HG03558 (cell line): ENCODE results near the gene ADORA3.
"Not testable (repeated sequence)": the region's sequence is repeated elsewhere in the genome, so short reads cannot be mapped to it uniquely, and the experiment has no call there.

Experiments
- ATAC-seq: cut with Tn5 transposase; IDR thresholded peaks from one replicate; pipeline ENCODE4 v1.9.1; 2021; ENCODE audit warnings: moderate number of reproducible peaks; ENCODE audit not compliant: unreplicated experiment; ENCODE audit errors: extremely low read depth

Gene ADORA3

GRCh38 chr1:111503585-111504060, at the start of gene ADORA3, which contains the start of gene TMIGD3:
TSS of gene ADORA3 (minus strand) at chr1:111503633. CDS start at chr1:111503354, 279 bp downstream.
TSS of gene TMIGD3 (minus strand) at chr1:111503633. CDS start at chr1:111503354, 279 bp downstream.
- no peak for ATAC-seq

GRCh38 chr1:111553196-111553595, 49.8 kb upstream of the ADORA3 start:
- no peak for ATAC-seq

- no peak for ATAC-seq
Measured at GRCh38 chr1:111552587-111552986, 49.2 kb upstream of the ADORA3 start.

GRCh38 chr1:111551623-111552411, 48.4 kb upstream of the ADORA3 start:
- no peak for ATAC-seq

- not testable (repeated sequence) for ATAC-seq
Measured at GRCh38 chr1:111547786-111548185, 44.4 kb upstream of the ADORA3 start.

GRCh38 chr1:111542187-111542586, 38.8 kb upstream of the ADORA3 start:
- no peak for ATAC-seq

- ATAC-seq, result no peak
Measured at GRCh38 chr1:111541721-111542120, 38.3 kb upstream of the ADORA3 start.

GRCh38 chr1:111540928-111541327, 37.5 kb upstream of the ADORA3 start:
- ATAC-seq, result no peak

- no peak for ATAC-seq
Measured at GRCh38 chr1:111538343-111539025, 35.1 kb upstream of the ADORA3 start.

- ATAC-seq, result no peak
Measured at GRCh38 chr1:111535256-111536191, 32.1 kb upstream of the ADORA3 start.

GRCh38 chr1:111520053-111520452, 16.6 kb upstream of the ADORA3 start:
- ATAC-seq, result no peak

GRCh38 chr1:111517469-111518225, 14.2 kb upstream of the ADORA3 start:
- no peak for ATAC-seq

- no peak for ATAC-seq
Measured at GRCh38 chr1:111516005-111516535, 12.6 kb upstream of the ADORA3 start.

- ATAC-seq, result no peak
Measured at GRCh38 chr1:111515291-111516004, 12.0 kb upstream of the ADORA3 start.

GRCh38 chr1:111513410-111514020, 10.1 kb upstream of the ADORA3 start:
- no peak for ATAC-seq

- ATAC-seq, result no peak
Measured at GRCh38 chr1:111512931-111513330, 9.5 kb upstream of the ADORA3 start.

GRCh38 chr1:111512132-111512889, 8.9 kb upstream of the ADORA3 start:
- ATAC-seq, result no peak

GRCh38 chr1:111511370-111511769, 7.9 kb upstream of the ADORA3 start:
- no peak for ATAC-seq
